A673 (cell line): Measurements from ENCODE around the gene ATP13A4. TPM values are rescaled to one million over a fixed set of nuclear protein-coding genes. Genes with fewer than 3 reads are reported as not detected.

ENCODE experiments used
- BruUV-seq: library from RNA; stranded (reverse); fragments of 400-500 nt; replicated peaks from 2 replicates; lab custom pipeline; 2021; lab: Mats Ljungman, UMichigan
- CTCF ChIA-PET: fragments of 300-600 bp; sonication (Branson Sonifier 250); formaldehyde crosslinking; loops from one replicate; lab custom pipeline; 2022; ENCODE audit warnings: antibody characterized with exemption; lab: Charles Lee
- POLR2A ChIA-PET: fragments of 300-600 bp; sonication (Branson Sonifier 250); formaldehyde crosslinking; loops from one replicate; lab custom pipeline; 2022; ENCODE audit warnings: antibody characterized with exemption; ENCODE audit not compliant: low non-redundant PET; lab: Charles Lee
- DNase-seq: peaks from one replicate; pipeline ENCODE4 v3.0.0-alpha.2; 2015; ENCODE audit warnings: low spot score
- H3K27ac ChIP-seq: fragments of 200-600 bp; sonication (generic); 2 replicates; pipeline ENCODE4 v1.5.1; 2016; ENCODE audit warnings: mixed run types, low read depth, mild to moderate bottlenecking, mixed read lengths, antibody characterized with exemption, low read length; ENCODE audit not compliant: poor library complexity, severe bottlenecking
- H3K27me3 ChIP-seq: fragments of 200-600 bp; sonication (generic); replicated peaks from 2 replicates; pipeline ENCODE4 v1.6.1; 2017; ENCODE audit warnings: mixed run types, low read depth, mild to moderate bottlenecking, mixed read lengths, antibody characterized with exemption, low read length; ENCODE audit not compliant: insufficient read depth, poor library complexity
- H3K36me3 ChIP-seq: fragments of 200-600 bp; sonication (generic); 2 replicates; pipeline ENCODE4 v1.6.1; 2016; ENCODE audit warnings: mixed run types, mild to moderate bottlenecking, mixed read lengths, antibody characterized with exemption, low read length; ENCODE audit not compliant: insufficient read depth, poor library complexity, severe bottlenecking
- H3K4me1 ChIP-seq: fragments of 200-600 bp; sonication (generic); 2 replicates; pipeline ENCODE4 v1.6.1; 2017; ENCODE audit warnings: mixed run types, mild to moderate bottlenecking, mixed read lengths, antibody characterized with exemption, low read length; ENCODE audit not compliant: insufficient read depth, poor library complexity, severe bottlenecking
- H3K4me3 ChIP-seq: fragments of 200-600 bp; sonication (generic); 2 replicates; pipeline ENCODE4 v1.5.1; 2016; ENCODE audit warnings: low read depth, mixed run types, mild to moderate bottlenecking, mixed read lengths, low read length; ENCODE audit not compliant: poor library complexity, severe bottlenecking
- H3K9me3 ChIP-seq: fragments of 200-600 bp; sonication (generic); 2 replicates; pipeline ENCODE4 v1.6.1; 2016; ENCODE audit warnings: mixed run types, low read depth, mild to moderate bottlenecking, mixed read lengths, antibody characterized with exemption, low read length; ENCODE audit not compliant: poor library complexity, severe bottlenecking
- EZH2 ChIP-seq: fragments of 200-600 bp; sonication (generic); IDR thresholded peaks from 2 replicates; pipeline ENCODE4 v1.6.1; 2017; ENCODE audit warnings: borderline replicate concordance, low read depth, mild to moderate bottlenecking, mixed read lengths, antibody characterized with exemption, low read length; ENCODE audit not compliant: poor library complexity, severe bottlenecking
- intact Hi-C: fragments of 100-400 bp; cut with micrococcal nuclease; formaldehyde crosslinking; loops from one replicate; pipeline ENCODE4 v1.10.0; 2022; ENCODE audit not compliant: unreplicated experiment
- total RNA-seq: library from RNA; stranded (reverse); gene quantifications from 2 replicates; pipeline ENCODE4 v1.2.3, GENCODE V29; 2021
- TF ChIP-seq, protein P1 (sequence below): fragments of 300-800, 200-600 bp; sonication (generic); conservative IDR thresholded peaks from 2 replicates; pipeline ENCODE4 v1.5.1; 2017; ENCODE audit warnings: low read depth, mild to moderate bottlenecking, antibody characterized with exemption, low read length, moderate library complexity, mixed read lengths

ATP13A4 gene
- total RNA-seq, 1 experiment from 2014 or later = not detected

DNA sequence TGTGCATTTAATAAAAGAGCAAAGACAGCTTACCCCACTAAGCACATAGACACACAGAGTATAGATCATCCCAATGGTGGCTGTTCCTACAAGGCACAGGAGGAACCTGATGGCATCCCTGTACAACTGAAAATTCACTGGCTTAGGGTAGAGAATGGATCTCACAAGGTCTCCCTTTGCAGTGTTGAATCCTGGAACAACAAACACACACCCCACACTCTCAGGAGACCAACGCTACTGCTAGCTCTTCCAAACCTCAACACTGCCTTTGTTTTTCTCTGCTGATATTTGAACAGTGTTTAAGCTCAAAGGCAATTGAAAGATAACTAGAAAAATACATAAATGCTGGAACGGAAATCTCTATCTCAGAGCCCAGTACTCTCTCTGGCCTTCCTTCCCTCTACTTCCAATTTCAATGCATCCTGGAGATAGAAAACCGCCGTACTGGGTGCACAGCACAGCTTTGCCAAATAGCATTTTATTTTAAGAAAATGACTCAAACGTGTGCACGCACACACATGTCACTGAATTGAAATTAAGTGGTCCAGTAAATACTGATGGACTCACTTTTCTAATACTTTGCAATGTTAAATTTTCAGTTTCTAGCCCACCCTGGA is 88.6 kb downstream of the ATP13A4 start:
- Histone ChIP-seq H3K9me3 (no peaks in the 10 kb centered on the region), H3K36me3 (no peaks in the 10 kb centered on the region), H3K4me3 (no peak overlapping the region), H3K27me3 (no peaks in the 10 kb centered on the region), H3K27ac (no peak overlapping the region), H3K4me1 (peaks cover 6% of the 10 kb centered on the region)
- DNase-seq = no peak
- no TSS peak for BruUV-seq
- intact Hi-C loops = no loop called here
- POLR2A ChIA-PET = no interaction called here
- TF ChIP-seq, protein P1, sequence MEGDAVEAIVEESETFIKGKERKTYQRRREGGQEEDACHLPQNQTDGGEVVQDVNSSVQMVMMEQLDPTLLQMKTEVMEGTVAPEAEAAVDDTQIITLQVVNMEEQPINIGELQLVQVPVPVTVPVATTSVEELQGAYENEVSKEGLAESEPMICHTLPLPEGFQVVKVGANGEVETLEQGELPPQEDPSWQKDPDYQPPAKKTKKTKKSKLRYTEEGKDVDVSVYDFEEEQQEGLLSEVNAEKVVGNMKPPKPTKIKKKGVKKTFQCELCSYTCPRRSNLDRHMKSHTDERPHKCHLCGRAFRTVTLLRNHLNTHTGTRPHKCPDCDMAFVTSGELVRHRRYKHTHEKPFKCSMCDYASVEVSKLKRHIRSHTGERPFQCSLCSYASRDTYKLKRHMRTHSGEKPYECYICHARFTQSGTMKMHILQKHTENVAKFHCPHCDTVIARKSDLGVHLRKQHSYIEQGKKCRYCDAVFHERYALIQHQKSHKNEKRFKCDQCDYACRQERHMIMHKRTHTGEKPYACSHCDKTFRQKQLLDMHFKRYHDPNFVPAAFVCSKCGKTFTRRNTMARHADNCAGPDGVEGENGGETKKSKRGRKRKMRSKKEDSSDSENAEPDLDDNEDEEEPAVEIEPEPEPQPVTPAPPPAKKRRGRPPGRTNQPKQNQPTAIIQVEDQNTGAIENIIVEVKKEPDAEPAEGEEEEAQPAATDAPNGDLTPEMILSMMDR = no peak
- TF ChIP-seq EZH2 = no peak
- CTCF ChIA-PET = no interaction called here

DNA sequence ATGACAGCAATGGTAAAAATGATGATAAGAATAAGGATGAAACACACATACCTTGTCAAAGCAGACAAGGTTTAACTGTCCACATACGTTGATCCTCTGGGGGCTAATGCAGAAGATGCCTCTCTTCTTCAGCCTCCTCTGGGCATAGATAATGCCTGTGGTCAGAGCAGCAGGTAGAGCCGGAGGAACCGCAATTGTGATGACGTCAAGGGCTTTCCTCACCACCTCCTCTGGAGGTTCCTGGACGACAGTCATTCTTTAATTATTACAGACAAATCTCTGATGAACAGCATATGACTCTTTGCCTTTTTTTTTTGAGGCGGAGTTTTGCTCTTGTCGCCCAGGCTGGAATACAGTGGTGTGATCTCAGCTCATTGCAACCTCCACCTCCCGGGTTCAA is 89.8 kb downstream of the ATP13A4 start:
- ChIA-PET CTCF (no interaction called here), POLR2A (interaction anchor here (0.6 kb wide), 1 partner anchor 971 kb away, joined by 4 read pairs; no protein-coding TSS in a partner anchor)
- no peaks in the 10 kb centered on the region for H3K36me3 ChIP-seq
- no peak overlapping the region for H3K27ac ChIP-seq
- peaks cover 9% of the 10 kb centered on the region for H3K4me1 ChIP-seq
- DNase-seq = no peak
- no peak overlapping the region for H3K4me3 ChIP-seq
- H3K9me3 ChIP-seq = no peaks in the 10 kb centered on the region
- no TSS peak for BruUV-seq
- H3K27me3 ChIP-seq = no peaks in the 10 kb centered on the region
- TF ChIP-seq, protein P1 = no peak
- no peak for TF ChIP-seq EZH2
- intact Hi-C loops = no loop called here

DNA sequence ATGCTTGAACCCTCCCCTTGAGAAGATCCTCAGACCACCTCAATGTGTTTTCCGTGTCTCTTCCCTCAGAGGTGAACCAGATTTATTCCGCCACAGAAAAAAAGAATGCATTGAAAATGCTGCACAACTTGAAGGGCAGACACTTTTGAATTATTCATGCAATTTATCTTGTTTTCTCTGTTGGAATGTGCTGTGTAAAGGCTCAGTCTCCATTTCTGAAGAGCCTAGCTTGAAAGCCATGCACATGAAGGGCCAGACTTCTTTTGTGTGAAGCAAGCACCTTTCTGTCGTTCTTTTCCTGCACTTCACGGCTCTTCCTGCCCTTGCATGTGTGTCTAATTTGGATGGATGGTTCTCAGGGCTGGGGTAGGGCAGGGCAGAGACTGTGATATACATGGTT is 97.2 kb downstream of the ATP13A4 start:
- intact Hi-C loops = no loop called here
- TF ChIP-seq, protein P1 = no peak
- TF ChIP-seq EZH2 = no peak
- Histone ChIP-seq H3K4me1 (peaks cover 13% of the 10 kb centered on the region), H3K4me3 (no peak overlapping the region), H3K9me3 (no peaks in the 10 kb centered on the region), H3K27me3 (no peaks in the 10 kb centered on the region), H3K36me3 (no peaks in the 10 kb centered on the region), H3K27ac (no peak overlapping the region)
- DNase-seq = no peak
- POLR2A ChIA-PET = no interaction called here
- BruUV-seq = no TSS peak
- CTCF ChIA-PET = no interaction called here
